Stimulated activated CD8-positive, alpha-beta memory T cell treated with anti-CD3 and anti-CD28 coated beads, Interleukin-4, amount 100 ng/mL, for 24 hours (primary cell): ENCODE measurements around the gene IGF2BP2.
"Not testable (repeated sequence)": the region's sequence is repeated elsewhere in the genome, so short reads cannot be mapped to it uniquely, and the experiment has no call there.

Experiments
- DNase-seq: peaks from one replicate; pipeline ENCODE4 v3.0.0-alpha.2; 2020; ENCODE audit warnings: low read depth

IGF2BP2 gene

GRCh38 chr3:185711255-185711870, 113.5 kb downstream of the IGF2BP2 start:
- no peak for DNase-seq

GRCh38 chr3:185709251-185709955, 115.4 kb downstream of the IGF2BP2 start:
- DNase-seq: no peak

GRCh38 chr3:185708392-185708791, 116.5 kb downstream of the IGF2BP2 start:
- DNase-seq: no peak

GRCh38 chr3:185705498-185705897, 119.3 kb downstream of the IGF2BP2 start:
- DNase-seq: no peak

GRCh38 chr3:185702262-185703225, 122.3 kb downstream of the IGF2BP2 start:
- no peak for DNase-seq

- DNase-seq: no peak
Observed at GRCh38 chr3:185701611-185702261, 123.1 kb downstream of the IGF2BP2 start.

- DNase-seq: no peak
Observed at GRCh38 chr3:185699927-185700326, 124.9 kb downstream of the IGF2BP2 start.

GRCh38 chr3:185697228-185697627, 127.6 kb downstream of the IGF2BP2 start:
- not testable (repeated sequence) for DNase-seq

- DNase-seq: no peak
Observed at GRCh38 chr3:185696039-185696438, 128.8 kb downstream of the IGF2BP2 start.

GRCh38 chr3:185693985-185694653, 130.7 kb downstream of the IGF2BP2 start:
- no peak for DNase-seq

GRCh38 chr3:185691622-185692021, 133.2 kb downstream of the IGF2BP2 start:
- no peak for DNase-seq

GRCh38 chr3:185687271-185687878, 137.5 kb downstream of the IGF2BP2 start:
- no peak for DNase-seq

GRCh38 chr3:185685231-185686035, 139.4 kb downstream of the IGF2BP2 start:
- DNase-seq: no peak

- no peak for DNase-seq
Observed at GRCh38 chr3:185680231-185680630, 144.6 kb downstream of the IGF2BP2 start.

- no peak for DNase-seq
Observed at GRCh38 chr3:185678027-185678426, 146.8 kb downstream of the IGF2BP2 start.

- no peak for DNase-seq
Observed at GRCh38 chr3:185677146-185677829, 147.6 kb downstream of the IGF2BP2 start.

GRCh38 chr3:185667574-185667973, 157.3 kb downstream of the IGF2BP2 start:
- DNase-seq: no peak

- DNase-seq: no peak
Observed at GRCh38 chr3:185663929-185664328, 160.9 kb downstream of the IGF2BP2 start.

GRCh38 chr3:185661772-185662171, 163.1 kb downstream of the IGF2BP2 start:
- no peak for DNase-seq

- DNase-seq: not testable (repeated sequence)
Observed at GRCh38 chr3:185661296-185661695, 163.5 kb downstream of the IGF2BP2 start.
